PFSK-1 (cell line): ENCODE results near the gene PRPF18.

Source experiments
- FOXP2 ChIP-seq: optimal IDR thresholded peaks from 2 replicates; pipeline ENCODE3; 2011; ENCODE audit warnings: borderline replicate concordance, control low read depth, inconsistent platforms; ENCODE audit not compliant: insufficient read depth; ENCODE audit errors: extremely low read length, extremely low read depth
- POLR2AphosphoS5 ChIP-seq: IDR thresholded peaks from 2 replicates; pipeline ENCODE4 v1.6.1; 2012; ENCODE audit warnings: low read depth, mild to moderate bottlenecking, control low read depth, low read length, moderate library complexity
- SIN3A ChIP-seq: IDR thresholded peaks from 2 replicates; pipeline ENCODE4 v1.6.1; 2012; ENCODE audit warnings: mild to moderate bottlenecking, low read length, moderate library complexity, borderline replicate concordance; ENCODE audit not compliant: insufficient read depth
- TAF1 ChIP-seq: IDR thresholded peaks from 2 replicates; pipeline ENCODE4 v1.6.1; 2012; ENCODE audit warnings: low read length, control low read depth, borderline replicate concordance; ENCODE audit not compliant: insufficient read depth
- TF ChIP-seq, protein P1 (sequence below), 2 experiments: IDR thresholded peaks; 2 replicates each; pipeline versions ENCODE4 v1.6.1 to v1.8.0; 2011 to 2012; ENCODE audit warnings: low read depth in 2 of 2, low read length in 2 of 2, control low read depth in 1 of 2, inconsistent platforms in 1 of 2, mild to moderate bottlenecking in 1 of 2, moderate library complexity in 1 of 2; ENCODE audit not compliant: insufficient read depth in 1 of 2

The PRPF18 gene

GRCh38 chr10:13637894-13638293 is 51.1 kb downstream of the PRPF18 start:
- TF ChIP-seq FOXP2 (no peak), TAF1 (no peak)

GRCh38 chr10:13642293-13642692 is 55.5 kb downstream of the PRPF18 start:
- no peak for TF ChIP-seq FOXP2
- no peak for TF ChIP-seq TAF1
- no peak for TF ChIP-seq SIN3A
- TF ChIP-seq POLR2AphosphoS5: no peak
- TF ChIP-seq, protein P1, sequence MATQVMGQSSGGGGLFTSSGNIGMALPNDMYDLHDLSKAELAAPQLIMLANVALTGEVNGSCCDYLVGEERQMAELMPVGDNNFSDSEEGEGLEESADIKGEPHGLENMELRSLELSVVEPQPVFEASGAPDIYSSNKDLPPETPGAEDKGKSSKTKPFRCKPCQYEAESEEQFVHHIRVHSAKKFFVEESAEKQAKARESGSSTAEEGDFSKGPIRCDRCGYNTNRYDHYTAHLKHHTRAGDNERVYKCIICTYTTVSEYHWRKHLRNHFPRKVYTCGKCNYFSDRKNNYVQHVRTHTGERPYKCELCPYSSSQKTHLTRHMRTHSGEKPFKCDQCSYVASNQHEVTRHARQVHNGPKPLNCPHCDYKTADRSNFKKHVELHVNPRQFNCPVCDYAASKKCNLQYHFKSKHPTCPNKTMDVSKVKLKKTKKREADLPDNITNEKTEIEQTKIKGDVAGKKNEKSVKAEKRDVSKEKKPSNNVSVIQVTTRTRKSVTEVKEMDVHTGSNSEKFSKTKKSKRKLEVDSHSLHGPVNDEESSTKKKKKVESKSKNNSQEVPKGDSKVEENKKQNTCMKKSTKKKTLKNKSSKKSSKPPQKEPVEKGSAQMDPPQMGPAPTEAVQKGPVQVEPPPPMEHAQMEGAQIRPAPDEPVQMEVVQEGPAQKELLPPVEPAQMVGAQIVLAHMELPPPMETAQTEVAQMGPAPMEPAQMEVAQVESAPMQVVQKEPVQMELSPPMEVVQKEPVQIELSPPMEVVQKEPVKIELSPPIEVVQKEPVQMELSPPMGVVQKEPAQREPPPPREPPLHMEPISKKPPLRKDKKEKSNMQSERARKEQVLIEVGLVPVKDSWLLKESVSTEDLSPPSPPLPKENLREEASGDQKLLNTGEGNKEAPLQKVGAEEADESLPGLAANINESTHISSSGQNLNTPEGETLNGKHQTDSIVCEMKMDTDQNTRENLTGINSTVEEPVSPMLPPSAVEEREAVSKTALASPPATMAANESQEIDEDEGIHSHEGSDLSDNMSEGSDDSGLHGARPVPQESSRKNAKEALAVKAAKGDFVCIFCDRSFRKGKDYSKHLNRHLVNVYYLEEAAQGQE (IDR thresholded peaks at IDR 0.05; ENCODE audit: insufficient read depth in 1 of 2, low read depth in 2 of 2, low read length in 2 of 2): no peak

DNA sequence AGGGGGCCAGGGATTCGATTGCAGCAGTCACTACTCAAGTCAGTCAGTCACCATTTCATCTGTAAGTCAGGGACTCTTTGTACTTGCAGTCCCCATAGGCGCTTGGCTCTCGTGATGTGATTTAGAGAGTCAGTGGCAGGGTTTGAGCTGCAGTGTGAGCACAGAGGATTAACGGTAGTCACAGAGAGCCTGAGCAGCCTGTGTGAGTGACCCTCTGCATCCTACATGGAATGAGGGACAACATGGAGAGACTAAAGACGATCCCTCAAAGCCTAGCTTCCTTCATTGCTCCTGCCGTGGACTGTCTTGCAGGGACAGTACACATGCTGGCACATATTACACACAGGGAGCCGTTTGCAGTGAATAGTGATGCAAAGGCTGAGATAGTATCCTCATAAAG is 56.3 kb downstream of the PRPF18 start:
- TF ChIP-seq POLR2AphosphoS5: no peak
- TF ChIP-seq, protein P1 (IDR thresholded peaks at IDR 0.05; ENCODE audit: insufficient read depth in 1 of 2, low read depth in 2 of 2, low read length in 2 of 2): no peak
- TF ChIP-seq FOXP2: no peak
- TF ChIP-seq TAF1: no peak
- TF ChIP-seq SIN3A: no peak

- no peak for TF ChIP-seq POLR2AphosphoS5
- no peak for TF ChIP-seq FOXP2
- TF ChIP-seq SIN3A: no peak
- TF ChIP-seq, protein P1 (IDR thresholded peaks at IDR 0.05; ENCODE audit: insufficient read depth in 1 of 2, low read depth in 2 of 2, low read length in 2 of 2): no peak
- TF ChIP-seq TAF1: no peak
Measured at GRCh38 chr10:13644866-13645265, 58.1 kb downstream of the PRPF18 start.

GRCh38 chr10:13648425-13648824 is 61.7 kb downstream of the PRPF18 start:
- TF ChIP-seq, protein P1 (IDR thresholded peaks at IDR 0.05; ENCODE audit: insufficient read depth in 1 of 2, low read depth in 2 of 2, low read length in 2 of 2): no peak
- TF ChIP-seq POLR2AphosphoS5 (no peak), TAF1 (no peak), FOXP2 (no peak), SIN3A (no peak)
